DND-41 (cell line): ENCODE results near the gene CCDC43.
"Not testable (repeated sequence)": the region's sequence is repeated elsewhere in the genome, so short reads cannot be mapped to it uniquely, and the experiment has no call there.

Experiments
- ATAC-seq: fragments of 200-7000 bp; cut with Tn5 transposase; 3 replicates; pipeline ENCODE4 v1.9.1; 2021; ENCODE audit warnings: low read depth; ENCODE audit not compliant: insufficient read depth
- DNase-seq: peaks from one replicate; pipeline ENCODE4 v3.0.0-alpha.2; 2020
- H2AFZ ChIP-seq: 2 replicates; pipeline ENCODE4 v1.6.0; 2012; ENCODE audit warnings: low read depth, low read length
- H3K27ac ChIP-seq: 2 replicates; pipeline ENCODE4 v1.5.1; 2012; ENCODE audit warnings: low read length, inconsistent platforms
- H3K27me3 ChIP-seq: fragments of 200-600 bp; sonication (generic); 2 replicates; pipeline ENCODE4 v1.6.0; 2012; ENCODE audit warnings: low read length, mild to moderate bottlenecking, inconsistent platforms; ENCODE audit not compliant: insufficient read depth, poor library complexity
- H3K36me3 ChIP-seq: 2 replicates; pipeline ENCODE4 v1.5.1; 2012; ENCODE audit warnings: low read length, inconsistent platforms; ENCODE audit not compliant: insufficient read depth
- H3K4me1 ChIP-seq: 2 replicates; pipeline ENCODE4 v1.5.1; 2012; ENCODE audit warnings: mild to moderate bottlenecking, low read length; ENCODE audit not compliant: insufficient read depth
- H3K4me2 ChIP-seq: 2 replicates; pipeline ENCODE4 v1.6.0; 2012; ENCODE audit warnings: mild to moderate bottlenecking, moderate library complexity, low read length, inconsistent platforms; ENCODE audit not compliant: insufficient read depth
- H3K4me3 ChIP-seq, 2 experiments: fragments of 200-600 bp in 1 of 2; shearing (Covaris generic) in 1 of 2; 2 replicates each; pipeline ENCODE4 v1.5.1; 2012 to 2016; ENCODE audit warnings: inconsistent platforms in 2 of 2, low read length in 2 of 2, mild to moderate bottlenecking in 2 of 2, low read depth in 1 of 2, moderate library complexity in 1 of 2
- H3K79me2 ChIP-seq: 2 replicates; pipeline ENCODE4 v1.6.0; 2012; ENCODE audit warnings: low read length, inconsistent platforms; ENCODE audit not compliant: insufficient read depth
- H3K9ac ChIP-seq: 2 replicates; pipeline ENCODE4 v1.6.0; 2012; ENCODE audit warnings: low read depth, mild to moderate bottlenecking, inconsistent platforms, low read length, moderate library complexity
- H3K9me3 ChIP-seq: 2 replicates; pipeline ENCODE4 v1.5.1; 2012; ENCODE audit warnings: low read length, moderate library complexity, mild to moderate bottlenecking, inconsistent platforms; ENCODE audit not compliant: insufficient read depth, severe bottlenecking
- H4K20me1 ChIP-seq: 2 replicates; pipeline ENCODE4 v1.6.0; 2012; ENCODE audit warnings: low read length; ENCODE audit not compliant: insufficient read depth
- EZH2 ChIP-seq: IDR thresholded peaks from 3 replicates; pipeline ENCODE4 v1.6.1; 2012; ENCODE audit warnings: borderline replicate concordance, low read depth, mild to moderate bottlenecking, moderate library complexity, low read length, inconsistent platforms; ENCODE audit not compliant: severe bottlenecking
- TF ChIP-seq, protein P1 (sequence below): IDR thresholded peaks from 2 replicates; pipeline ENCODE4 v1.5.1; 2012; ENCODE audit warnings: borderline replicate concordance, low read length, moderate library complexity, mild to moderate bottlenecking; ENCODE audit not compliant: poor library complexity, severe bottlenecking; ENCODE audit errors: extremely low read depth

The CCDC43 gene

DNA sequence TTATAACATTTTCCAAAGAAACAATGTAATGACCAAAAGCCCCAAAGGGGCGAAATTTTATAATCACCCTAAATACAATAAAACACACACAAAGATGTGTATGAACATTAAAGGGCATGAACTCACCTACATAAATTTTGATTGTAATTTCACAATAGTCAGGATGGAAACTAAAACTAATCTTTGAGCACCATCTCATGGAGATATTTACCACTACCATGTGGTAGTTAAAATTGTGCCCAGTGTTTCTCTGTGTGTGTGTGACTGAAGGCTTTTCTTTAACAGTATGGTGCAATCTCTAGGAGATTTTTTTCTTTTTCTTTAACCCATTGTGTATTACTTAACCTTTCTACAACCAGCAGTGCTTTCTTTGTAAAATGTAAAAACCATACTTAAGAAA is 53.0 kb downstream of the CCDC43 start:
- ATAC-seq (no peak), DNase-seq (no peak)
- H3K27ac ChIP-seq = no peak overlapping the region
- no peaks in the 10 kb centered on the region for H3K36me3 ChIP-seq
- TF ChIP-seq, protein P1, sequence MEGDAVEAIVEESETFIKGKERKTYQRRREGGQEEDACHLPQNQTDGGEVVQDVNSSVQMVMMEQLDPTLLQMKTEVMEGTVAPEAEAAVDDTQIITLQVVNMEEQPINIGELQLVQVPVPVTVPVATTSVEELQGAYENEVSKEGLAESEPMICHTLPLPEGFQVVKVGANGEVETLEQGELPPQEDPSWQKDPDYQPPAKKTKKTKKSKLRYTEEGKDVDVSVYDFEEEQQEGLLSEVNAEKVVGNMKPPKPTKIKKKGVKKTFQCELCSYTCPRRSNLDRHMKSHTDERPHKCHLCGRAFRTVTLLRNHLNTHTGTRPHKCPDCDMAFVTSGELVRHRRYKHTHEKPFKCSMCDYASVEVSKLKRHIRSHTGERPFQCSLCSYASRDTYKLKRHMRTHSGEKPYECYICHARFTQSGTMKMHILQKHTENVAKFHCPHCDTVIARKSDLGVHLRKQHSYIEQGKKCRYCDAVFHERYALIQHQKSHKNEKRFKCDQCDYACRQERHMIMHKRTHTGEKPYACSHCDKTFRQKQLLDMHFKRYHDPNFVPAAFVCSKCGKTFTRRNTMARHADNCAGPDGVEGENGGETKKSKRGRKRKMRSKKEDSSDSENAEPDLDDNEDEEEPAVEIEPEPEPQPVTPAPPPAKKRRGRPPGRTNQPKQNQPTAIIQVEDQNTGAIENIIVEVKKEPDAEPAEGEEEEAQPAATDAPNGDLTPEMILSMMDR = peak; percentile 55
- TF ChIP-seq EZH2 = no peak
- no peak overlapping the region for H3K4me2 ChIP-seq
- H3K4me3 ChIP-seq = no peak overlapping the region
- H4K20me1 ChIP-seq = no peaks in the 10 kb centered on the region
- H3K27me3 ChIP-seq = peaks cover 6% of the 10 kb centered on the region
- no peak overlapping the region for H2AFZ ChIP-seq
- H3K4me1 ChIP-seq = no peaks in the 10 kb centered on the region
- no peak overlapping the region for H3K9ac ChIP-seq
- H3K9me3 ChIP-seq = no peaks in the 10 kb centered on the region
- H3K79me2 ChIP-seq = no peaks in the 10 kb centered on the region

DNA sequence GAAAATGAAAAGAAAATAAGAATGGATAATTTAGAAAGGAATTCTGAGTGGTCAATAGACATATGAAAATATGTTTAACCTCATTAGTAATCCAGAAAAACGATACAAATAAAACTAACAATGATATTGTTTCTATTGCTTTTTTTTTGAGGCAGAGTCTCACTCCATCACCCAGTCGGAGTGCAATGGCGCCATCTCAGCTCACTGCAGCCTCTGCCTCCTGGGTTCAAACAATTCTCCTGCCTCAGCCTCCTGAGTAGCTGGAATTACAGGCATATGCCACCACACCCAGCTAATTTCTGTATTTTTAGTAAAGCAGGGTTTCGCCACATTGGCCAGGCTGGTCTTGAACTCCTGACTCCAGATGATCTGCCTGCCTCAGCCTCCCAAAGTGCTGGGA is 55.2 kb downstream of the CCDC43 start:
- H2AFZ ChIP-seq, H3K27ac ChIP-seq, H3K4me1 ChIP-seq, ATAC-seq, H3K9ac ChIP-seq, H3K79me2 ChIP-seq, H3K4me3 ChIP-seq, DNase-seq, H3K36me3 ChIP-seq, H4K20me1 ChIP-seq, H3K27me3 ChIP-seq, H3K9me3 ChIP-seq, H3K4me2 ChIP-seq: not testable (repeated sequence)

DNA sequence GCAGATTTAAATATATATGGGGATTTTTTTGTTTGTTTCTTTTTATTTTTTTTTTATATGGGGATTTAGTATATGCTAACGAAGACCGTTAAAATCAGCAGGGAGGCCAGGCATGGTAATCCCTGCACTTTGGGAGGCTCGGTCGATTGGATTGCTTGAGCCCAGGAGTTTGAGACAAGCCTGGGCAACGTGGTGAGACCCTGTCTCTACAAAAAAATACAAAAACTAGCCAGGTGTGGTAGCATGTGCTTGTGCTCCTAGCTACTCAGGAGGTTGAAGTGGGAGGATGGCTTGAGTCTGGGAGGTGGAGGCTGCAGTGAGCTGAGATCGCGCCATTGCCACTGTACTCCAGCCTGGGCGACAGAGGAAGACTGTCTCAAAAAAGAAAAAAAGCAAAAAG is 55.6 kb downstream of the CCDC43 start:
- H3K36me3 ChIP-seq = no peaks in the 10 kb centered on the region
- no peak overlapping the region for H3K4me3 ChIP-seq
- no peak overlapping the region for H2AFZ ChIP-seq
- no peak for TF ChIP-seq EZH2
- TF ChIP-seq, protein P1 = no peak
- no peaks in the 10 kb centered on the region for H3K4me1 ChIP-seq
- H3K27ac ChIP-seq = no peak overlapping the region
- no peak overlapping the region for H3K9ac ChIP-seq
- ATAC-seq = no peak
- H3K9me3 ChIP-seq = no peaks in the 10 kb centered on the region
- H3K79me2 ChIP-seq = no peaks in the 10 kb centered on the region
- no peaks in the 10 kb centered on the region for H4K20me1 ChIP-seq
- no peak overlapping the region for H3K4me2 ChIP-seq
- peaks cover 6% of the 10 kb centered on the region for H3K27me3 ChIP-seq
- no peak for DNase-seq

DNA sequence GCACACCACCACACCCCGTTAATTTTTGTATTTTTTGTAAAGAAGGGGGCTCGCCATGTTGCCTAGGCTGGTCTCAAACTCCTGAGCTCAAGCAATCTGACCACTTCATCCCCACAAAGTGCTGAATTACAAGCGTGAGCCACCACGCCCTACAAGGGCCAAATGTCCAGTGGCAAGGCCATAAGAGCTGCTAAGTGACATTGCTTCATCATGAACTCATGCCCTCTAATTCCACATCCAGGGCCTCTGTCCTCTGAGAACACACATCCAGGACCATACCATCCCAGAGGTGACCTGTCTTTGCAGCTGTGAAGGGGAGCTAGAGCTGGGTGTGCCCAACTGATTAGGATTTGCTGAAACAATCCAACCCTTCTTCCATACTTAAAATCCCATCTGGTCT is 58.9 kb downstream of the CCDC43 start:
- Histone ChIP-seq H3K4me1 (no peaks in the 10 kb centered on the region), H3K36me3 (no peaks in the 10 kb centered on the region), H3K9ac (no peak overlapping the region), H3K27ac (no peak overlapping the region), H2AFZ (no peak overlapping the region), H3K4me3 (no peak overlapping the region), H3K27me3 (peaks cover 4% of the 10 kb centered on the region), H4K20me1 (no peaks in the 10 kb centered on the region), H3K9me3 (no peaks in the 10 kb centered on the region), H3K4me2 (no peak overlapping the region), H3K79me2 (no peaks in the 10 kb centered on the region)
- DNase-seq (no peak), ATAC-seq (no peak)
- TF ChIP-seq EZH2 = no peak
- TF ChIP-seq, protein P1 = no peak
